GM12865 (cell line): Measurements from ENCODE around the gene TAF6L.
"Not testable (repeated sequence)": the region's sequence is repeated elsewhere in the genome, so short reads cannot be mapped to it uniquely, and the experiment has no call there.

Experiments
- DNase-seq: peaks from one replicate; pipeline ENCODE4 v3.0.0; 2010; ENCODE audit warnings: low read depth
- H3K4me3 ChIP-seq: 2 replicates; pipeline ENCODE4 v1.5.1; 2011; ENCODE audit warnings: mild to moderate bottlenecking, low read depth, low read length, control low read depth
- CTCF ChIP-seq: IDR thresholded peaks from 2 replicates; pipeline ENCODE4 v1.5.1; 2011; ENCODE audit warnings: low read length, control low read depth, low read depth, inconsistent platforms; ENCODE audit not compliant: insufficient read depth; ENCODE audit errors: missing control alignments

Gene TAF6L

GRCh38 chr11:62727165-62727871 is 43.9 kb upstream of the TAF6L start, which contains the start of gene HNRNPUL2:
Gene HNRNPUL2 (minus strand): TSS chr11:62727457. CDS start chr11:62727156, 301 bp downstream.
- DNase-seq, result peak; percentile 100
- peak within 1 kb of the TSS; percentile 99 for H3K4me3 ChIP-seq
- TF ChIP-seq CTCF, result no peak

- TF ChIP-seq CTCF, result no peak
- peak overlapping the region; percentile 93 for H3K4me3 ChIP-seq
- DNase-seq, result peak; percentile 98
These were observed 43.4 kb upstream of the TAF6L start for GRCh38 chr11:62727872-62728170.

- DNase-seq, result peak; percentile 89
- TF ChIP-seq CTCF, result no peak
- H3K4me3 ChIP-seq, result peak within 1 kb of the TSS; percentile 99
These were observed 42.8 kb upstream of the TAF6L start, which contains the start of gene TTC9C for GRCh38 chr11:62728171-62728988. Gene TTC9C (plus strand): TSS chr11:62728486. CDS start chr11:62728849, 363 bp downstream.

GRCh38 chr11:62730076-62730475 is 41.1 kb upstream of the TAF6L start:
- DNase-seq, result not testable (repeated sequence)
- H3K4me3 ChIP-seq, result peak overlapping the region; percentile 93

- DNase-seq, result peak; percentile 34
- no peak for TF ChIP-seq CTCF
- no peak overlapping the region for H3K4me3 ChIP-seq
These were observed 38.4 kb upstream of the TAF6L start for GRCh38 chr11:62732830-62733229.

- no peak for DNase-seq
- H3K4me3 ChIP-seq, result no peak overlapping the region
- no peak for TF ChIP-seq CTCF
These were observed 34.0 kb upstream of the TAF6L start for GRCh38 chr11:62737196-62737595.

GRCh38 chr11:62747475-62748160 is 23.6 kb upstream of the TAF6L start:
- no peak for DNase-seq
- TF ChIP-seq CTCF, result no peak
- no peak overlapping the region for H3K4me3 ChIP-seq

GRCh38 chr11:62749931-62750330 is 21.3 kb upstream of the TAF6L start:
- DNase-seq, H3K4me3 ChIP-seq: not testable (repeated sequence)
